Endothelial cell of umbilical vein (primary cell): ENCODE measurements around the gene ARL6IP6. TPM values are rescaled to one million over a fixed set of nuclear protein-coding genes. Genes with fewer than 3 reads are reported as not detected.
A peak's percentile ranks its signal among the peaks of the same experiment; 100 is the strongest.
"Not testable (repeated sequence)": the region's sequence is repeated elsewhere in the genome, so short reads cannot be mapped to it uniquely, and the experiment has no call there.

Experiments
- BruUV-seq: library from RNA; stranded (reverse); fragments of 400-500 nt; replicated peaks from 2 replicates; lab custom pipeline; 2021; lab: Mats Ljungman, UMichigan
- CTCF ChIA-PET: fragments of 300-600, 350-600 bp; sonication (Branson Sonifier 250); formaldehyde crosslinking; loops from one replicate; lab custom pipeline; 2021; ENCODE audit warnings: antibody characterized with exemption, inconsistent platforms; lab: Charles Lee
- POLR2A ChIA-PET: fragments of 300-600, 350-600 bp; sonication (Branson Sonifier 250); formaldehyde crosslinking; loops from one replicate; lab custom pipeline; 2021; ENCODE audit warnings: antibody characterized with exemption, inconsistent platforms; lab: Charles Lee
- DNase-seq: peaks from one replicate; pipeline ENCODE4 v3.0.0-alpha.2; 2011; ENCODE audit warnings: low read depth, low spot score
- FAIRE-seq: peaks from 2 replicates; lab custom pipeline; 2011; peaks lifted over from hg19 to GRCh38; lab: Jason Lieb, UNC
- H2AFZ ChIP-seq: 2 replicates; pipeline ENCODE4 v1.6.0; 2012; ENCODE audit warnings: low read depth, low read length, control low read depth, inconsistent platforms
- H3K27ac ChIP-seq: 2 replicates; pipeline ENCODE4 v1.5.1; 2011; ENCODE audit warnings: low read depth, mild to moderate bottlenecking, control low read depth, low read length, moderate library complexity; ENCODE audit not compliant: insufficient read depth
- H3K27me3 ChIP-seq, 2 experiments: 2 replicates each; pipeline versions ENCODE4 v1.6.0 to v1.6.1; 2011; ENCODE audit warnings: low read length in 2 of 2, mixed read lengths in 1 of 2; ENCODE audit not compliant: control insufficient read depth in 2 of 2, insufficient read depth in 2 of 2
- H3K36me3 ChIP-seq, 2 experiments: 2 replicates in 1 of 2; 3 replicates in 1 of 2; pipeline ENCODE4 v1.5.1; 2011; ENCODE audit warnings: low read length in 2 of 2, mild to moderate bottlenecking in 1 of 2, moderate library complexity in 1 of 2; ENCODE audit not compliant: control insufficient read depth in 2 of 2, insufficient read depth in 2 of 2; ENCODE audit errors: extremely low read depth in 1 of 2
- H3K4me1 ChIP-seq: 3 replicates; pipeline ENCODE4 v1.5.1; 2011; ENCODE audit warnings: mild to moderate bottlenecking, low read length; ENCODE audit not compliant: control insufficient read depth, insufficient read depth; ENCODE audit errors: extremely low read depth
- H3K4me2 ChIP-seq: 2 replicates; pipeline ENCODE4 v1.6.1; 2011; ENCODE audit warnings: low read length, control low read depth, mixed read lengths; ENCODE audit not compliant: insufficient read depth
- H3K4me3 ChIP-seq, 3 experiments: fragments of 200-600 bp in 1 of 3; sonication (generic), shearing (Covaris generic) in 1 of 3; replicated peaks in 1 of 3; 2 replicates each; pipeline ENCODE4 v1.5.1; 2011 to 2016; ENCODE audit warnings: control low read depth in 3 of 3, low read length in 3 of 3, mild to moderate bottlenecking in 2 of 3, inconsistent platforms in 1 of 3, low read depth in 1 of 3, moderate library complexity in 1 of 3; ENCODE audit not compliant: insufficient read depth in 1 of 3
- H3K79me2 ChIP-seq: 2 replicates; pipeline ENCODE4 v1.6.0; 2012; ENCODE audit warnings: low read length, inconsistent platforms; ENCODE audit not compliant: control insufficient read depth, insufficient read depth
- H3K9ac ChIP-seq: replicated peaks from 2 replicates; pipeline ENCODE3; 2011; ENCODE audit warnings: low read length, control low read depth; ENCODE audit not compliant: insufficient read depth; ENCODE audit errors: extremely low read depth
- H3K9me1 ChIP-seq: replicated peaks from 3 replicates; pipeline ENCODE4 v1.6.0; 2011; ENCODE audit warnings: mild to moderate bottlenecking, low read length; ENCODE audit not compliant: control insufficient read depth, insufficient read depth; ENCODE audit errors: extremely low read depth
- H3K9me3 ChIP-seq: replicated peaks from 2 replicates; pipeline ENCODE4 v1.5.1; 2012; ENCODE audit warnings: low read length, inconsistent platforms; ENCODE audit not compliant: control insufficient read depth, insufficient read depth
- H4K20me1 ChIP-seq: replicated peaks from 2 replicates; pipeline ENCODE3; 2011; ENCODE audit warnings: mild to moderate bottlenecking, low read length; ENCODE audit not compliant: control insufficient read depth, insufficient read depth; ENCODE audit errors: extremely low read depth
- MYC ChIP-seq: IDR thresholded peaks from one replicate; pipeline ENCODE4 v1.6.1; 2011; ENCODE audit warnings: mild to moderate bottlenecking, low read depth, low read length
- dilution Hi-C: fragments of 300-500 bp; cut with MboI; formaldehyde crosslinking; loops from one replicate; pipeline ENCODE4 v1.15.0; 2019; ENCODE audit warnings: low sequenced_read_pairs; ENCODE audit not compliant: extremely low pct_ligation_motif_present
- intact Hi-C: fragments of 100-400 bp; cut with micrococcal nuclease; formaldehyde crosslinking; loops from one replicate; pipeline ENCODE4 v1.10.0; 2022
- polyA plus RNA-seq, 4 experiments: library from polyadenylated mRNA; depleted of rRNA in 3 of 4; stranded (reverse) in 3 of 4; unstranded in 1 of 4; fragments of >200 nt; gene quantifications; 2 replicates each; pipeline versions ENCODE4 v1.2.1 to v1.2.3, GENCODE V29; 2011 to 2012; ENCODE audit warnings: missing spikeins in 1 of 4
- total RNA-seq: library from RNA; stranded (reverse); gene quantifications from 2 replicates; pipeline ENCODE4 v1.2.3, GENCODE V29; 2021

ARL6IP6 gene
- total and polyA plus RNA-seq, 2 donors (not counting 3 experiments of a cell fraction or from before 2014, with no cell fraction given), result 36.5 to 57.8 TPM

DNA sequence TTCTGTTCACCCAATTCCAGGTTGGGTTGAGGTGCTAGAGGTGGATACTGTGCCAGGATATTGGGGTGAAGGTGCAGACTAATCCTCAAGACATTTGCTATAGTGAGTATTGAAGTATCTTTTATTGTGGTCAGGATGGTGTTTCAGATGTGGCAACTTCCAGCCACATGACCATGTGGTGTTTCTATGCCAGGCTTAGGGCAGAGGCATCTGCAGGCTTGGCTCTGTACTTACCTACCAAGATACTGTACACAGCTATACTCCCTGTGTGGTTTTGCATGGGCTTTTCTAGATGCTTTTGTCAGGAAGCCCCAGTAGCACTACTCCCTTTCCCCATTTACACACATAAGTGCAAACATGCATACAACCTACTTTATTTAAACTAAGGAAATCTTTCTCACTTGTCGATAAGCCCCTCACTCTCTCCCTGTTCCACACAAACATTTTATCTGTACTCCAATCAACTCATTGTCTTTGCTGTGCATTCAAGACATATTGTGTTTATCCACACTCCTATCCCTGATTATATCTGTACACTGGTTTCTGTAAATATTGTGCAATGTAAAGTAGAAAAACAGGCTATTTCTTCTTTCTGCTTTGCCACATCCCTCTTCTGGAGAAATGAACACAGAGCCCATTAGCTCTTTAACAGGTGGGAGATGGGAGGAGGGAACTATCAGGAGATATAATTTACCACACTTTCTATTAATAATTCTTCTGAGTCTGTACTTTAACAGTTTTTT is 12.3 kb downstream of the ARL6IP6 start:
- no peaks in the 10 kb centered on the region for H3K9me1 ChIP-seq
- H3K79me2 ChIP-seq, result peaks cover 21% of the 10 kb centered on the region
- no peak overlapping the region for H3K27ac ChIP-seq
- no peak for DNase-seq
- H3K27me3 ChIP-seq, result no peaks in the 10 kb centered on the region
- dilution Hi-C loops (no loop called here), intact Hi-C loops (no loop called here)
- no peak overlapping the region for H3K9ac ChIP-seq
- TF ChIP-seq MYC, result no peak
- no peaks in the 10 kb centered on the region for H3K9me3 ChIP-seq
- H3K4me1 ChIP-seq, result no peaks in the 10 kb centered on the region
- ChIA-PET POLR2A (no interaction called here), CTCF (interaction anchor here (1.0 to 1.4 kb wide), 2 partner anchors 10 to 12 kb away, joined by 3 read pairs; no protein-coding TSS in a partner anchor)
- no peak overlapping the region for H3K4me3 ChIP-seq
- BruUV-seq, result no TSS peak
- H3K4me2 ChIP-seq, result no peak overlapping the region
- FAIRE-seq, result no peak
- H2AFZ ChIP-seq, result no peak overlapping the region
- peaks cover 0 to 3% of the 10 kb centered on the region in 2 experiments for H3K36me3 ChIP-seq
- H4K20me1 ChIP-seq, result no peaks in the 10 kb centered on the region

DNA sequence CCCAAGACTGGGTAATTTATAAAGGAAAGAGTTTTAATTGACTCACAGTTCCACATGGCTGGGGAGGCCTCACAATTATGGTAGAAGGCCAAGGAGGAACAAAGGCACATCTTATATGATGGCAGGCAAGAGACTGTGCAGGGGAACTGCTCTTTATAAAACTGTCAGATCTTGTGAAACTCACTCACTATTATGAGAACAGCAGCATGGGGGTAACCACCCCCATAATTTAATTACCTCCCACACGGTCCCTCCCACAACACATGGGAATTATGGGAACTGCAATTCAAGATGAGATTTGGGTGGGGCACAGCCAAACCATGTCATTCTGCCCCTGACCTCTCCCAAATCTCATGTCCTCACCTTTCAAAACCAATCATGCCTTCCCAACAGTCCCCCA is 19.1 kb downstream of the ARL6IP6 start:
- POLR2A ChIA-PET, H3K4me1 ChIP-seq, H3K27me3 ChIP-seq, FAIRE-seq, H3K27ac ChIP-seq, CTCF ChIA-PET, H3K79me2 ChIP-seq, H3K4me2 ChIP-seq, H4K20me1 ChIP-seq, dilution Hi-C loops, H2AFZ ChIP-seq, H3K9ac ChIP-seq, H3K9me1 ChIP-seq, H3K4me3 ChIP-seq, DNase-seq, H3K36me3 ChIP-seq, intact Hi-C loops, H3K9me3 ChIP-seq: not testable (repeated sequence)
- TSS peak; percentile 6 for BruUV-seq
